MG63 (cell line): ENCODE measurements around the gene EPHB1. TPM values are rescaled to one million over a fixed set of nuclear protein-coding genes. Genes with fewer than 3 reads are reported as not detected.

ENCODE experiments used
- total RNA-seq: library from RNA; depleted of rRNA; stranded (reverse); fragments of >200 nt; shearing (Covaris generic); gene quantifications from 2 replicates; pipeline ENCODE4 v1.2.3, GENCODE V29; 2014; ENCODE audit warnings: low replicate concordance; rRNA removed

Gene EPHB1
- total RNA-seq, 1 experiment from 2014 or later: not detected

Other genes with a start within 250 kb of the EPHB1 start
- 1.1 TPM in 1 of 2 replicates, not detected in the other for gene KY, start 144.2 kb upstream of the EPHB1 start, total RNA-seq